OCI-LY7 (cell line): ENCODE measurements around the gene PFDN1. TPM values are rescaled to one million over a fixed set of nuclear protein-coding genes. Genes with fewer than 3 reads are reported as not detected.

ENCODE experiments used
- BruUV-seq: library from RNA; stranded (reverse); fragments of 400-500 nt; replicated peaks from 2 replicates; lab custom pipeline; 2021; lab: Mats Ljungman, UMichigan
- CTCF ChIA-PET: fragments of 300-600 bp; sonication (Branson Sonifier 250); formaldehyde crosslinking; loops from one replicate; lab custom pipeline; 2022; ENCODE audit warnings: antibody characterized with exemption; ENCODE audit not compliant: unreplicated experiment; lab: Charles Lee
- POLR2A ChIA-PET: fragments of 300-600 bp; sonication (Branson Sonifier 250); formaldehyde crosslinking; loops from one replicate; lab custom pipeline; 2022; ENCODE audit warnings: antibody characterized with exemption; lab: Charles Lee
- DNase-seq: peaks from one replicate; pipeline ENCODE4 v3.0.0-alpha.2; 2015; ENCODE audit warnings: low spot score
- H2AFZ ChIP-seq: fragments of 200-600 bp; sonication (generic), shearing (Covaris generic); 2 replicates; pipeline ENCODE4 v1.6.1; 2014; ENCODE audit warnings: mild to moderate bottlenecking, antibody characterized with exemption, low read length, moderate library complexity
- H3K27ac ChIP-seq: fragments of 200-600 bp; sonication (generic); 2 replicates; pipeline ENCODE4 v1.5.1; 2014; ENCODE audit warnings: mixed run types, low read depth, mild to moderate bottlenecking, moderate library complexity, low read length, inconsistent platforms; ENCODE audit not compliant: poor library complexity, severe bottlenecking
- H3K36me3 ChIP-seq: fragments of 200-600 bp; sonication (generic); 2 replicates; pipeline ENCODE4 v1.6.1; 2014; ENCODE audit warnings: mild to moderate bottlenecking, antibody characterized with exemption, low read length, moderate library complexity, mixed read lengths; ENCODE audit not compliant: insufficient read depth
- H3K4me1 ChIP-seq: fragments of 200-600 bp; sonication (generic); 2 replicates; pipeline ENCODE4 v1.5.1; 2014; ENCODE audit warnings: mild to moderate bottlenecking, low read length; ENCODE audit not compliant: insufficient read depth, poor library complexity, severe bottlenecking
- H3K4me2 ChIP-seq: fragments of 200-600 bp; sonication (generic); 2 replicates; pipeline ENCODE4 v1.6.1; 2014; ENCODE audit warnings: mild to moderate bottlenecking, low read length
- H3K4me3 ChIP-seq: fragments of 200-600 bp; sonication (generic); 2 replicates; pipeline ENCODE4 v1.5.1; 2014; ENCODE audit warnings: mild to moderate bottlenecking, low read depth, low read length; ENCODE audit not compliant: poor library complexity, severe bottlenecking
- H3K79me2 ChIP-seq: fragments of 200-600 bp; sonication (generic); 2 replicates; pipeline ENCODE4 v1.6.1; 2016; ENCODE audit warnings: low read depth, mild to moderate bottlenecking, low read length, moderate library complexity, mixed read lengths; ENCODE audit not compliant: insufficient read depth
- H3K9me2 ChIP-seq: fragments of 200-600 bp; sonication (generic); 2 replicates; pipeline ENCODE4 v1.6.1; 2016; ENCODE audit warnings: mild to moderate bottlenecking, low read length, mixed read lengths; ENCODE audit not compliant: insufficient read depth
- H3K9me3 ChIP-seq: fragments of 200-600 bp; sonication (generic); 2 replicates; pipeline ENCODE4 v1.6.1; 2014; ENCODE audit warnings: mild to moderate bottlenecking, mixed run types, low read length, mixed read lengths
- H4K20me1 ChIP-seq: fragments of 200-600 bp; sonication (generic); 2 replicates; pipeline ENCODE4 v1.6.1; 2014; ENCODE audit warnings: mild to moderate bottlenecking, antibody characterized with exemption, low read length, moderate library complexity, mixed read lengths; ENCODE audit not compliant: insufficient read depth
- EZH2phosphoT487 ChIP-seq: fragments of 200-600 bp; sonication (generic); IDR thresholded peaks from 2 replicates; pipeline ENCODE4 v1.6.1; 2018; ENCODE audit warnings: low read depth, borderline replicate concordance, mild to moderate bottlenecking, mixed run types, antibody characterized with exemption, low read length, moderate library complexity, mixed read lengths
- intact Hi-C: fragments of 100-400 bp; cut with micrococcal nuclease; formaldehyde crosslinking; loops from one replicate; pipeline ENCODE4 v1.10.0; 2022; ENCODE audit not compliant: unreplicated experiment
- total RNA-seq, 2 experiments: library from RNA; depleted of rRNA in 1 of 2; stranded (reverse); fragments of >200 nt in 1 of 2; shearing (Covaris generic) in 1 of 2; gene quantifications; 2 replicates each; pipeline ENCODE4 v1.2.3, GENCODE V29; 2014 to 2022
- TF ChIP-seq, protein P1 (sequence below): fragments of 200-600 bp; sonication (generic); conservative IDR thresholded peaks from 2 replicates; pipeline ENCODE4 v1.5.1; 2014; ENCODE audit warnings: mild to moderate bottlenecking, antibody characterized with exemption, low read length, moderate library complexity, mixed read lengths

The PFDN1 gene
- total RNA-seq, 2 experiments from 2014 or later, result 51.3 to 73.9 TPM

DNA sequence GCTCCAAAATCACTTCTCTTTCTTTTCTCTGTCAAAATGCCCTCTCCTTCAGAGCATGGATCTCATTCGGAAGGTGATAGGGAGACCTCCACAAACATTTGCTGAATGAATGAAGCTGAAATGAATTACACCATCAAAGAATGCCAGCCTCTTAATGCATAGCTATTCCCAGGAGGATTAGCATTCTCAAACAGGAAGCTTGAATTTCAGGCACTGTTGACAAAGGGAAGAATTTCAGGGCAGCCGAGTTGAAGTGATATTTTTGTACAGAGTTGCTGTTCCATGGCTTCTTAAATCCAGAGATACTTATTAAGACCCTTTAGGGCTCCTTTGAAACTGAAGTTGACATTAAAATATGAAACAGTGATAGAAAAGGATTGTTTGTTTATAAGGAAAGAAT is 24.7 kb upstream of the PFDN1 start:
- TF ChIP-seq, protein P1, sequence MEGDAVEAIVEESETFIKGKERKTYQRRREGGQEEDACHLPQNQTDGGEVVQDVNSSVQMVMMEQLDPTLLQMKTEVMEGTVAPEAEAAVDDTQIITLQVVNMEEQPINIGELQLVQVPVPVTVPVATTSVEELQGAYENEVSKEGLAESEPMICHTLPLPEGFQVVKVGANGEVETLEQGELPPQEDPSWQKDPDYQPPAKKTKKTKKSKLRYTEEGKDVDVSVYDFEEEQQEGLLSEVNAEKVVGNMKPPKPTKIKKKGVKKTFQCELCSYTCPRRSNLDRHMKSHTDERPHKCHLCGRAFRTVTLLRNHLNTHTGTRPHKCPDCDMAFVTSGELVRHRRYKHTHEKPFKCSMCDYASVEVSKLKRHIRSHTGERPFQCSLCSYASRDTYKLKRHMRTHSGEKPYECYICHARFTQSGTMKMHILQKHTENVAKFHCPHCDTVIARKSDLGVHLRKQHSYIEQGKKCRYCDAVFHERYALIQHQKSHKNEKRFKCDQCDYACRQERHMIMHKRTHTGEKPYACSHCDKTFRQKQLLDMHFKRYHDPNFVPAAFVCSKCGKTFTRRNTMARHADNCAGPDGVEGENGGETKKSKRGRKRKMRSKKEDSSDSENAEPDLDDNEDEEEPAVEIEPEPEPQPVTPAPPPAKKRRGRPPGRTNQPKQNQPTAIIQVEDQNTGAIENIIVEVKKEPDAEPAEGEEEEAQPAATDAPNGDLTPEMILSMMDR, result no peak
- no peak for TF ChIP-seq EZH2phosphoT487
- ChIA-PET POLR2A (interaction anchor here (0.6 to 2.3 kb wide), 8 partner anchors 13 to 47 kb away, joined by 3 to 6 read pairs (median 4); partner anchors contain the start of gene HBEGF), CTCF (interaction anchor here (1.0 kb wide), 2 partner anchors 11 to 32 kb away, joined by 3 read pairs; no protein-coding TSS in a partner anchor)
- no peaks in the 10 kb centered on the region for H3K9me2 ChIP-seq
- peaks cover 9% of the 10 kb centered on the region for H3K4me1 ChIP-seq
- peak; percentile 25 for DNase-seq
- no peak overlapping the region for H3K4me3 ChIP-seq
- H3K36me3 ChIP-seq, result no peaks in the 10 kb centered on the region
- H3K27ac ChIP-seq, result no peak overlapping the region
- H3K79me2 ChIP-seq, result no peaks in the 10 kb centered on the region
- BruUV-seq, result no TSS peak
- H3K4me2 ChIP-seq, result 0 out of 2 replicates have a peak overlapping the region, but pooled peaks have one; percentile 19
- intact Hi-C loops, result no loop called here
- H3K9me3 ChIP-seq, result no peaks in the 10 kb centered on the region
- peak overlapping the region; percentile 19; the same call in 1 of the 2 replicates for H2AFZ ChIP-seq
- H4K20me1 ChIP-seq, result no peaks in the 10 kb centered on the region

DNA sequence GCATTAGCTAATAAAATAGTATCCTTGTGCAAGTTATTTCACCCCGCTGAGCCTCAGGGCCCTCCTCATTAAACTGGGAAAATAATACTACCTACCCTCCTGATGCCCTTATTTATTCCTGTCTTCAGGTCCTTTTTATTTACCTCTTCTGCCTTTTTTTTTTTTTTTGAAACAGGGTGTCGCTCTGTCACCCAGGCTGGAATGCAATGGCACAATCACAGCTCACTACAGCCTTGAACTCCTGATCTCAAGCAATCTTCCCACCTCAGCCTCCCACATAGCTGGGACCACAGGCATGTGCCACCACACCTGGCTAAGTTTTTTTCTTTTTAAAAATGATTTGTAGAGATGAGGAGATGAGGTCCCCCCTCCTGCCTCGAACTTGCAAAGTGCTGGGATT is 22.6 kb upstream of the PFDN1 start:
- Histone ChIP-seq H3K4me3 (no peak overlapping the region), H3K36me3 (no peaks in the 10 kb centered on the region), H3K79me2 (no peaks in the 10 kb centered on the region), H2AFZ (no peak overlapping the region), H3K4me2 (no peak overlapping the region), H3K4me1 (peaks cover 9% of the 10 kb centered on the region), H3K9me3 (no peaks in the 10 kb centered on the region), H3K27ac (no peak overlapping the region), H4K20me1 (no peaks in the 10 kb centered on the region), H3K9me2 (no peaks in the 10 kb centered on the region)
- no peak for DNase-seq
- ChIA-PET POLR2A (no interaction called here), CTCF (no interaction called here)
- no TSS peak for BruUV-seq
- intact Hi-C loops, result no loop called here
- TF ChIP-seq, protein P1, result no peak
- no peak for TF ChIP-seq EZH2phosphoT487

- TF ChIP-seq, protein P1, result no peak
- TF ChIP-seq EZH2phosphoT487, result no peak
- no peak overlapping the region for H3K27ac ChIP-seq
- H3K36me3 ChIP-seq, result no peaks in the 10 kb centered on the region
- H3K4me2 ChIP-seq, result no peak overlapping the region
- ChIA-PET CTCF (no interaction called here), POLR2A (interaction anchor here (0.6 to 1.0 kb wide), 3 partner anchors 13 to 23 kb away, joined by 3 to 4 read pairs (median 3); no protein-coding TSS in a partner anchor)
- no peaks in the 10 kb centered on the region for H4K20me1 ChIP-seq
- 0 out of 2 replicates have a peak overlapping the region, but pooled peaks have one; percentile 8 for H2AFZ ChIP-seq
- H3K9me3 ChIP-seq, result no peaks in the 10 kb centered on the region
- H3K9me2 ChIP-seq, result no peaks in the 10 kb centered on the region
- intact Hi-C loops, result no loop called here
- H3K4me1 ChIP-seq, result peaks cover 9% of the 10 kb centered on the region
- BruUV-seq, result no TSS peak
- DNase-seq, result no peak
- no peaks in the 10 kb centered on the region for H3K79me2 ChIP-seq
- no peak overlapping the region for H3K4me3 ChIP-seq
Observed at GRCh38 chr5:140324617-140325241, 21.8 kb upstream of the PFDN1 start.
